DND-41 (cell line): Measurements from ENCODE around the gene ZC3H13.

Source experiments
- CTCF ChIP-seq: IDR thresholded peaks from 2 replicates; pipeline ENCODE4 v1.5.1; 2012; ENCODE audit warnings: borderline replicate concordance, low read length, moderate library complexity, mild to moderate bottlenecking; ENCODE audit not compliant: poor library complexity, severe bottlenecking; ENCODE audit errors: extremely low read depth
- EZH2 ChIP-seq: IDR thresholded peaks from 3 replicates; pipeline ENCODE4 v1.6.1; 2012; ENCODE audit warnings: borderline replicate concordance, low read depth, mild to moderate bottlenecking, moderate library complexity, low read length, inconsistent platforms; ENCODE audit not compliant: severe bottlenecking

DNA sequence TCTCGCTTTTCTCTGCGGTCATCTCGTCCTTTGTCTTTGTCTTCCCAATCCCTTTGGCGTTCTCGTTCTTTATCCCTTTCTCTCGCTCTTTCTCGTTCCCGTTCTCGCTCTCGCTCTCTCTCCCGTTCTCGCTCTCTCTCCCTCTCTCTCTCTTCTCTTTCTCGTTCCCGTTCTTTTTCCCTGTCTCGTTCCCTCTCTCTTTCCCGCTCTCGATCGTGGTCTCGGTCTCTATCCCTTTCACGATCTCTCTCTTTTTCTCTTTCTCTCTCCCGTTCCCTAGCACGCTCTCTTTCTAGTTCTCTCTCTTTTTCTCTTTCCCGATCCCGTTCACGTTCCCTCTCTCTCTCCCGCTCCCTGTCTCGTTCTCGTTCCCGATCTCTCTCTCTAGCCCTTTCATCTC, 77.2 kb downstream of the ZC3H13 start:
- TF ChIP-seq CTCF (no peak), EZH2 (no peak)
